ENCODE measurements around the gene SPTBN1. TPM values are rescaled to one million over a fixed set of nuclear protein-coding genes. Genes with fewer than 3 reads are reported as not detected.

SPTBN1 gene
- total and polyA plus RNA-seq, 7 experiments from 2014 or later, result 43.3 to 207 (median 171) TPM

DNA sequence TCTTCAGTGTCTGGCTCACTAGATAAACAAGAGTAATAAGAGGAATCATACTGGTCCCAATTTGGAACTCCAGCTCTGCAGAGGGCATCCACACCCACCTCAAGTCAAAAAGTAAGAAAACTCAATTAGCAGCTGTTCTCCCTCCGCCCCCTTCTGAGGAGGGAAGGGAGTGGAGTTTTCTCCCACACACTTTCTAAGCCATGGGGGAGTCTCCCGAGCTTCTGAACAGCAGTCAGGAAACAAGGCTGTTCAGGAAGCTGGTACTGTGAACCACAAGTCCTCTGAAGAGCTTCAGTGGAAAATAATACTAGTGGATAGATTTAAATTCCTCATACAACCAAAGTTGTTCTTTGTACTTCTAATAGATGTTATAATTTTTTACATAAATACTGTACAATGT lies 32.9 kb upstream of the SPTBN1 start:
- ChIA-PET POLR2A (interaction anchor here (0.6 kb wide), 1 partner anchor 18 kb away, joined by 3 read pairs; no protein-coding TSS in a partner anchor), CTCF (no interaction called here)
- ATAC-seq (no peak), DNase-seq (no peak)
- Histone ChIP-seq H3K36me3 (ENCODE audit: control insufficient read depth in 2 of 3, insufficient read depth in 3 of 3, low read length in 3 of 3) (no peaks in the 10 kb centered on the region), H3K4me1 (ENCODE audit: control insufficient read depth in 2 of 2, insufficient read depth in 2 of 2, low read length in 2 of 2) (no peaks in the 10 kb centered on the region), H3K4me3 (ENCODE audit: low read length) (no peak overlapping the region), H3K27me3 (ENCODE audit: control insufficient read depth in 2 of 2, insufficient read depth in 2 of 2, low read length in 2 of 2) (no peaks in the 10 kb centered on the region), H3K27ac (ENCODE audit: low read depth, low read length) (no peak overlapping the region), H3K9me3 (ENCODE audit: control insufficient read depth in 2 of 3, low read length in 3 of 3) (no peaks in the 10 kb centered on the region)
- Mint-ChIP-seq H3K27me3 (peaks cover 0 to 7% (median 0%) of the 10 kb centered on the region in 5 donors), H3K4me1 (peaks cover 7 to 20% (median 12%) of the 10 kb centered on the region in 7 donors), H3K4me3 (peak overlapping the region in 1 of 10 donors; percentile 69), H3K27ac (no peak overlapping the region), H3K36me3 (peaks cover 0 to 3% (median 0%) of the 10 kb centered on the region in 5 donors), H3K9me3 (peaks cover 0 to 12% (median 0%) of the 10 kb centered on the region in 11 donors)
- intact Hi-C loops (cut with micrococcal nuclease), result no loop called here

DNA sequence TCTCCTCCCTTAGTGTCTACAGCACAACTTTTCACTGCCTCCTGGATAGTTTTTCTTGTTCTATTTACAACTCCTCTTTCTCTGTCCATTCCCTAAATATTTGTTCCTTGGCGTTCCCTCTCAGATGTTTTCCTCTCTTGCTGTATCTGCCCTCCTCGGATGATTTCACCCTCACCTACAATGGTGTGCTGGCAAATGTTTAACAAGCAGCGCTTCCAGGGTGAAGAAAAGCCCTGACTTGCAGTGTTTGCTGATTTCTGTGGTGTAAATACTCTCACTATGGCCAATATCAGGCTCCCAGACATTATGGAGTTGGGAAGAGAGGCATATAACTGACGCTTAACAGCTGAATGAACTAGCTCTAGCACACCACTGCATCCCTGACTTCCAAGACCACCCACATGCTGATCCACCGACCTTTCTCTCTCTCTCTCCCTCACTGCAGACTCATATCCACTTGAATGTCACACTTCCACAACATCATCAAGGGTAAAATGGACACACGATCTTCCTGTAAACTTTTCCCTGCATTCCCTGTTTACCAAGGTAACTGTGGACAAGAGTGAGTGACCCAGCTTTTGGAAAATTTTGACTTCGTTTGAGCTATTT lies 31.5 kb upstream of the SPTBN1 start:
- POLR2A ChIA-PET, result no interaction called here
- H3K27me3 ChIP-seq (ENCODE audit: control insufficient read depth in 2 of 2, insufficient read depth in 2 of 2, low read length in 2 of 2), result no peaks in the 10 kb centered on the region
- no peak overlapping the region for H3K27ac ChIP-seq (ENCODE audit: low read depth, low read length)
- H3K4me3 ChIP-seq (ENCODE audit: low read length), result no peak overlapping the region
- Mint-ChIP-seq H3K36me3 (peaks cover 0 to 3% (median 0%) of the 10 kb centered on the region in 5 donors), H3K27ac (no peak overlapping the region), H3K4me1 (peaks cover 7 to 20% (median 12%) of the 10 kb centered on the region in 7 donors), H3K9me3 (peaks cover 0 to 12% (median 0%) of the 10 kb centered on the region in 11 donors), H3K27me3 (peaks cover 0 to 7% (median 0%) of the 10 kb centered on the region in 5 donors), H3K4me3 (no peak overlapping the region)
- H3K4me1 ChIP-seq (ENCODE audit: control insufficient read depth in 2 of 2, insufficient read depth in 2 of 2, low read length in 2 of 2), result no peaks in the 10 kb centered on the region
- intact Hi-C loops (cut with micrococcal nuclease), result no loop called here
- no peaks in the 10 kb centered on the region for H3K9me3 ChIP-seq (ENCODE audit: control insufficient read depth in 2 of 3, low read length in 3 of 3)
- no peak for ATAC-seq
- CTCF ChIA-PET, result interaction anchor here (0.9 kb wide), 1 partner anchor 280 kb away, joined by 4 read pairs; no protein-coding TSS in a partner anchor
- no peak for DNase-seq
- H3K36me3 ChIP-seq (ENCODE audit: control insufficient read depth in 2 of 3, insufficient read depth in 3 of 3, low read length in 3 of 3), result no peaks in the 10 kb centered on the region

DNA sequence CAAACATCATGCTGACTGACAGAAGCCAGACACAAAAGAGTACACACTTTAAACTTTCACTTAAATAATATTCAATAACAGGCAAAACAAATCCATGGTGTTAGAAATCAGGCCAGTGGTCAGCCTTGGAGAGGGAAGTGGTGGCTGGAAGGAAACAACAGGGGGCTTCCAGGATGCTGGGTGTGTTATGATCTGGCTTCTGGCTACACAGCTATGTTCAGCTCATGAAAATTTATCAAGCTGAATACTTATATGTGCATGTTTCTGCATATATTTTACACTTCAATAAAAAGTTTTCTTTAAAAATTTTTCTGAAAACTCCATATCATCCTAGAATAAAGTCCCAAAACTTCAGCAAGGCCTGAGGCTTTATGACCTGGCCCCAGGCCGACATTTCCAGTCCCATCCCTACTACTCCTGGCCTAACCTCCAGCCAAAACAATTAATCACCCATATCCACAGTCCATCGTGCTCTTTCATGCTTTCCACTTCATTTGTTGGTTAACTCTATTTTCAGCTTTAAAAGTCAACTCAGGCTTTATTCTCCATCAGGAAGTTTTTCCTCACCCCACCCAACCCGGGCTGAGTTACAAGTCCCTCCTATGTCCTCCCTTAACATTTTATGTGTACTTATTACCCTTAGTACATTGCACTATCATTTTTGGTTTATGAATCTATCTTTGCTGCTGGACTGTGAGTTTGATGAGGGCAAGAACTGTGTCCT lies 27.9 kb upstream of the SPTBN1 start:
- no peaks in the 10 kb centered on the region for H3K27me3 Mint-ChIP-seq
- ATAC-seq, result no peak
- Histone ChIP-seq H3K36me3 (ENCODE audit: control insufficient read depth in 2 of 3, insufficient read depth in 3 of 3, low read length in 3 of 3) (no peaks in the 10 kb centered on the region), H3K4me1 (ENCODE audit: control insufficient read depth in 2 of 2, insufficient read depth in 2 of 2, low read length in 2 of 2) (no peaks in the 10 kb centered on the region), H3K4me3 (ENCODE audit: low read length) (no peak overlapping the region), H3K27me3 (ENCODE audit: control insufficient read depth in 2 of 2, insufficient read depth in 2 of 2, low read length in 2 of 2) (no peaks in the 10 kb centered on the region), H3K9me3 (ENCODE audit: control insufficient read depth in 2 of 3, low read length in 3 of 3) (no peaks in the 10 kb centered on the region), H3K27ac (ENCODE audit: low read depth, low read length) (no peak overlapping the region)
- CTCF ChIA-PET, result no interaction called here
- no peak for DNase-seq
- no peaks in the 10 kb centered on the region for H3K36me3 Mint-ChIP-seq
- no peak overlapping the region for H3K27ac Mint-ChIP-seq
- H3K9me3 Mint-ChIP-seq, result no peaks in the 10 kb centered on the region
- H3K4me3 Mint-ChIP-seq, result no peak overlapping the region
- POLR2A ChIA-PET, result no interaction called here
- intact Hi-C loops (cut with micrococcal nuclease), result no loop called here
- H3K4me1 Mint-ChIP-seq, result peaks cover 4 to 8% (median 7%) of the 10 kb centered on the region in 7 donors

DNA sequence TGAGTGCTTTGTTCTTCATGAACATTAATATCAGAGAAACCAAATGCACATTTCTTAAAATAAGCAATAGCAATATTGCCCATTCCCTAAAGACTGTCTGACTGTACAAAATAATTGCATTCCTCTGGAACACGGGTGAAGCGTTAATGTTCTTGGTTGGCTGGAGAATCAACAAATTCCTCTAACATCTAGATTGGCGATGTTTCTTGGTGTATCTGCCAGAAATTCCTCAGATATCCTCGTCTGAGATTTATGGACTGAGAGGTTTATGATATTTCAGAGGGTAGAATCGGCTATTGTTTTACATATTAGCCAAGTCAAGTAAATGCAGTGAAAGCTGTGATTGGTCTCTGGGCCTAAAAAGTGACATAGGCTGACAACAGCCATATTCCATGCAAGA lies 27.1 kb upstream of the SPTBN1 start:
- ChIA-PET POLR2A (no interaction called here), CTCF (no interaction called here)
- no peaks in the 10 kb centered on the region for H3K4me1 ChIP-seq (ENCODE audit: control insufficient read depth in 2 of 2, insufficient read depth in 2 of 2, low read length in 2 of 2)
- no peaks in the 10 kb centered on the region for H3K36me3 Mint-ChIP-seq
- DNase-seq (no peak), ATAC-seq (no peak)
- H3K27ac Mint-ChIP-seq, result no peak overlapping the region
- H3K9me3 ChIP-seq (ENCODE audit: control insufficient read depth in 2 of 3, low read length in 3 of 3), result no peaks in the 10 kb centered on the region
- H3K27ac ChIP-seq (ENCODE audit: low read depth, low read length), result no peak overlapping the region
- H3K4me1 Mint-ChIP-seq, result peaks cover 4 to 8% (median 7%) of the 10 kb centered on the region in 7 donors
- H3K9me3 Mint-ChIP-seq, result no peaks in the 10 kb centered on the region
- H3K4me3 Mint-ChIP-seq, result no peak overlapping the region
- H3K27me3 ChIP-seq (ENCODE audit: control insufficient read depth in 2 of 2, insufficient read depth in 2 of 2, low read length in 2 of 2), result no peaks in the 10 kb centered on the region
- H3K4me3 ChIP-seq (ENCODE audit: low read length), result no peak overlapping the region
- peaks cover 0 to 3% (median 0%) of the 10 kb centered on the region in 5 donors for H3K27me3 Mint-ChIP-seq
- intact Hi-C loops (cut with micrococcal nuclease), result no loop called here
- no peaks in the 10 kb centered on the region for H3K36me3 ChIP-seq (ENCODE audit: control insufficient read depth in 2 of 3, insufficient read depth in 3 of 3, low read length in 3 of 3)

DNA sequence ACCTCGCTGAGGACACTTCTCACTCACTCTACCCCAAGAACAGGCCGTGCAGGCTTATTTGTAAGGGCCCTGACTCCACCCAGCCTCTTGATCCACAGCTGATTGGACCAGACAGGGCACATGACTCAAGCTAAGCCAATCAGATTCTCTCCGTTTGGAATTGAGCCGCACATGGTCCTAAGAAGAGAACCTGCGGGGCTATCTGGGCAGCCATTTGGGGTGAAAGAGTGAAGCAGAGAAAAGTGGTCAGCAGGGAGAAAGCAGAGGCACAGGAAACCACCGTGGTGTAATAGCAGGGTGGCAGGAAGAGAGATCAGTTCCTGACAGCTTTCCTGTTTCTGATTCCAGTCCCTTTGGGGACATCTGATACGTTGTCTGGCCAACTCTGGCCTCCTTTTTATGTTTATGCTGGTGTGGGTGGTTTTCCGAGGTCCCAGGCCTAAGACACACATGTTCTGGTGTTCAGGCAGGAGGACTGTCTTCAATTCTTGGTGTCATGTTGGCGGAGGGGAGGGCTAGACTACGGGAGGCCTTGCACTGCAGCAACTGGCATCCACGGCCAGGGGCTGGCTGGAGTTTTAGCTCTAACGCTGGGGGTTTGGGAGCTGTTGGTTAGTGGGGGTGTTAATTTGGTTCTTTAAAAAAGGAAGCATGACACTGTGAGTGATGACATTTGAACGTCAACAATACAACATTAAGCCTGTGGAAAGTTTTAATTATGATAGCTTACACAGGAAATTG lies 26.1 kb upstream of the SPTBN1 start:
- peak overlapping the region in 3 of 9 donors; percentile 22 to 83 (median 33) for H3K27ac Mint-ChIP-seq
- peak; percentile 38 for ATAC-seq

DNA sequence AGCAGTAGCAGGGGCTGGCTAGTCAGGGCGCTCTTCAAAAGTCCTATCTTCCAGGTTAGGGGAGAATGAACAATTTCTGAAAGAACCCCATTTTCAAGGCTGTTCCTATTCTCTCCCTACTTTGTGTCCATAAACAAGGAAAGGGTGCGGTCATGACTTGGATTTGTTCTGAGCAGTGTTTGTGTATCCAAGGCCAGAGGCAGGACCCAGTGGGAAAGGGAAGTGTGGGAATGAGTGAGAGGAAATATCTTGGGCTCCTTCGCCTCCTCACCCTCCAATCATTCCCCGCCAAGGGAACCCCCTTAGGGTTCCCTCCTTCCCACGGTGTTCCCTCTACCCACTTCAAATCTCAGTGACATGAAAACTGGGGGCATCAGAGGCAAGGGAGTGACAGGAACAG lies 25.5 kb upstream of the SPTBN1 start:
- H3K4me3 ChIP-seq (ENCODE audit: low read length), result no peak overlapping the region
- H3K36me3 Mint-ChIP-seq, result no peaks in the 10 kb centered on the region
- H3K4me1 ChIP-seq (ENCODE audit: control insufficient read depth in 2 of 2, insufficient read depth in 2 of 2, low read length in 2 of 2), result no peaks in the 10 kb centered on the region
- no peak overlapping the region for H3K4me3 Mint-ChIP-seq
- CTCF ChIA-PET, result no interaction called here
- no peak for DNase-seq
- no peaks in the 10 kb centered on the region for H3K9me3 Mint-ChIP-seq
- ATAC-seq, result no peak
- intact Hi-C loops (cut with micrococcal nuclease), result no loop called here
- H3K36me3 ChIP-seq (ENCODE audit: control insufficient read depth in 2 of 3, insufficient read depth in 3 of 3, low read length in 3 of 3), result no peaks in the 10 kb centered on the region
- H3K27ac ChIP-seq (ENCODE audit: low read depth, low read length), result no peak overlapping the region
- H3K27me3 ChIP-seq (ENCODE audit: control insufficient read depth in 2 of 2, insufficient read depth in 2 of 2, low read length in 2 of 2), result no peaks in the 10 kb centered on the region
- H3K27ac Mint-ChIP-seq, result no peak overlapping the region
- peaks cover 0 to 6% (median 0%) of the 10 kb centered on the region in 5 donors for H3K27me3 Mint-ChIP-seq
- H3K4me1 Mint-ChIP-seq, result peaks cover 4 to 8% (median 7%) of the 10 kb centered on the region in 7 donors
- H3K9me3 ChIP-seq (ENCODE audit: control insufficient read depth in 2 of 3, low read length in 3 of 3), result no peaks in the 10 kb centered on the region
- POLR2A ChIA-PET, result no interaction called here

More for the DNA sequence above, 26.1 kb upstream of the SPTBN1 start:
- Mint-ChIP-seq H3K9me3 (no peaks in the 10 kb centered on the region), H3K4me1 (peaks cover 4 to 8% (median 7%) of the 10 kb centered on the region in 7 donors), H3K4me3 (peak overlapping the region in 1 of 10 donors; percentile 24), H3K27me3 (peaks cover 0 to 6% (median 0%) of the 10 kb centered on the region in 5 donors), H3K36me3 (no peaks in the 10 kb centered on the region)
- H3K4me3 ChIP-seq (ENCODE audit: low read length), result no peak overlapping the region
- POLR2A ChIA-PET, result no interaction called here
- no peaks in the 10 kb centered on the region for H3K9me3 ChIP-seq (ENCODE audit: control insufficient read depth in 2 of 3, low read length in 3 of 3)
- DNase-seq, result no peak
- no peaks in the 10 kb centered on the region for H3K36me3 ChIP-seq (ENCODE audit: control insufficient read depth in 2 of 3, insufficient read depth in 3 of 3, low read length in 3 of 3)
- H3K4me1 ChIP-seq (ENCODE audit: control insufficient read depth in 2 of 2, insufficient read depth in 2 of 2, low read length in 2 of 2), result no peaks in the 10 kb centered on the region
- CTCF ChIA-PET, result no interaction called here
- H3K27me3 ChIP-seq (ENCODE audit: control insufficient read depth in 2 of 2, insufficient read depth in 2 of 2, low read length in 2 of 2), result no peaks in the 10 kb centered on the region
- H3K27ac ChIP-seq (ENCODE audit: low read depth, low read length), result no peak overlapping the region
- intact Hi-C loops (cut with micrococcal nuclease), result no loop called here

Measured in naive thymus-derived CD4-positive, alpha-beta T cell (primary cell).